Body of pancreas (tissue), 4 donors: ENCODE results near the gene PECR.

Experiments used
- POLR2A ChIP-seq, 3 donors: fragments of 450-650 bp; IDR thresholded peaks; one replicate each; pipeline ENCODE4 v1.6.1; 2016; ENCODE audit warnings: antibody characterized with exemption in 3 of 3, mild to moderate bottlenecking in 2 of 3
- TF ChIP-seq, protein P1 (sequence below), 7 experiments: fragments of 450-650 bp in 4 of 7; fragments of 200-600 bp in 3 of 7; sonication (generic) in 3 of 7; IDR thresholded peaks; one replicate each; pipeline ENCODE4 v1.5.1; 2016 to 2019; ENCODE audit warnings: antibody characterized with exemption in 7 of 7

DNA sequence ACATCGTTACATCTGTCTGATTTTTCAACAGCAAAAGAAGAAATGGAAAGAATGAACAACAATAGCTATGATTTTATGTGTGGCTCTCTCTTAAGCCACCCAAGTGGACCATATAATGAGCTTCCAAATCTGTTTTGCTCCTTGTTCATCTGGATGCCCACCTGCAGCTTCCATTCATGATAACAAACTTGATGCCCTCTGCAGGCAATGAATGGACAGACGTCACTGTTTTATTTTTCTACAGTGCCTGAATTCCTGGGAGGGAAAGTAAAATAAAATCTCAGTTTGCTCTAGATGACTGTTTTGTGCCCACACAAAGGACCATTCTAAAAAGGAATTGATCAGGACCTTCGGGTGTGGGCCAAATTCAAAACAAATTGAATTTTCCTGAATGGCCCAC, 73.2 kb downstream of the PECR start:
- TF ChIP-seq, protein P1, sequence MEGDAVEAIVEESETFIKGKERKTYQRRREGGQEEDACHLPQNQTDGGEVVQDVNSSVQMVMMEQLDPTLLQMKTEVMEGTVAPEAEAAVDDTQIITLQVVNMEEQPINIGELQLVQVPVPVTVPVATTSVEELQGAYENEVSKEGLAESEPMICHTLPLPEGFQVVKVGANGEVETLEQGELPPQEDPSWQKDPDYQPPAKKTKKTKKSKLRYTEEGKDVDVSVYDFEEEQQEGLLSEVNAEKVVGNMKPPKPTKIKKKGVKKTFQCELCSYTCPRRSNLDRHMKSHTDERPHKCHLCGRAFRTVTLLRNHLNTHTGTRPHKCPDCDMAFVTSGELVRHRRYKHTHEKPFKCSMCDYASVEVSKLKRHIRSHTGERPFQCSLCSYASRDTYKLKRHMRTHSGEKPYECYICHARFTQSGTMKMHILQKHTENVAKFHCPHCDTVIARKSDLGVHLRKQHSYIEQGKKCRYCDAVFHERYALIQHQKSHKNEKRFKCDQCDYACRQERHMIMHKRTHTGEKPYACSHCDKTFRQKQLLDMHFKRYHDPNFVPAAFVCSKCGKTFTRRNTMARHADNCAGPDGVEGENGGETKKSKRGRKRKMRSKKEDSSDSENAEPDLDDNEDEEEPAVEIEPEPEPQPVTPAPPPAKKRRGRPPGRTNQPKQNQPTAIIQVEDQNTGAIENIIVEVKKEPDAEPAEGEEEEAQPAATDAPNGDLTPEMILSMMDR (IDR thresholded peaks at IDR 0.05), result no peak
- no peak for TF ChIP-seq POLR2A (IDR thresholded peaks at IDR 0.05)
